PC-3 (cell line): ENCODE measurements around the gene OR7C2.

ENCODE experiments used
- EZH2phosphoT487 ChIP-seq: fragments of 300-600 bp; sonication (generic); IDR thresholded peaks from 2 replicates; pipeline ENCODE4 v1.6.1; 2018; ENCODE audit warnings: mild to moderate bottlenecking, antibody characterized with exemption, low read length, borderline replicate concordance
- TF ChIP-seq, protein P1 (sequence below): fragments of 300-600 bp; sonication (generic); conservative IDR thresholded peaks from 2 replicates; pipeline ENCODE4 v1.5.1; 2017; ENCODE audit warnings: antibody characterized with exemption, low read depth, mild to moderate bottlenecking, low read length

GRCh38 chr19:14978161-14978776, 37.0 kb downstream of the OR7C2 start:
- TF ChIP-seq, protein P1, sequence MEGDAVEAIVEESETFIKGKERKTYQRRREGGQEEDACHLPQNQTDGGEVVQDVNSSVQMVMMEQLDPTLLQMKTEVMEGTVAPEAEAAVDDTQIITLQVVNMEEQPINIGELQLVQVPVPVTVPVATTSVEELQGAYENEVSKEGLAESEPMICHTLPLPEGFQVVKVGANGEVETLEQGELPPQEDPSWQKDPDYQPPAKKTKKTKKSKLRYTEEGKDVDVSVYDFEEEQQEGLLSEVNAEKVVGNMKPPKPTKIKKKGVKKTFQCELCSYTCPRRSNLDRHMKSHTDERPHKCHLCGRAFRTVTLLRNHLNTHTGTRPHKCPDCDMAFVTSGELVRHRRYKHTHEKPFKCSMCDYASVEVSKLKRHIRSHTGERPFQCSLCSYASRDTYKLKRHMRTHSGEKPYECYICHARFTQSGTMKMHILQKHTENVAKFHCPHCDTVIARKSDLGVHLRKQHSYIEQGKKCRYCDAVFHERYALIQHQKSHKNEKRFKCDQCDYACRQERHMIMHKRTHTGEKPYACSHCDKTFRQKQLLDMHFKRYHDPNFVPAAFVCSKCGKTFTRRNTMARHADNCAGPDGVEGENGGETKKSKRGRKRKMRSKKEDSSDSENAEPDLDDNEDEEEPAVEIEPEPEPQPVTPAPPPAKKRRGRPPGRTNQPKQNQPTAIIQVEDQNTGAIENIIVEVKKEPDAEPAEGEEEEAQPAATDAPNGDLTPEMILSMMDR: no peak
- TF ChIP-seq EZH2phosphoT487: no peak
